GM13976 (cell line): ENCODE data around the gene NKAIN2.

Experiments
- DNase-seq: peaks from one replicate; pipeline ENCODE4 v3.0.0; 2012; ENCODE audit warnings: low spot score
- in situ Hi-C: fragments of 300-500 bp; cut with MboI; formaldehyde crosslinking; loops from one replicate; pipeline ENCODE4 v1.12.0; 2022; ENCODE audit warnings: low sequenced_read_pairs, mixed read lengths, inconsistent platforms; ENCODE audit not compliant: unreplicated experiment
- TF ChIP-seq, protein P1 (sequence below): IDR thresholded peaks from 2 replicates; pipeline ENCODE4 v1.5.1; 2012; ENCODE audit warnings: borderline replicate concordance, mild to moderate bottlenecking; ENCODE audit not compliant: insufficient read depth; ENCODE audit errors: extremely low read depth, missing control alignments, control extremely low read depth

Gene NKAIN2

DNA sequence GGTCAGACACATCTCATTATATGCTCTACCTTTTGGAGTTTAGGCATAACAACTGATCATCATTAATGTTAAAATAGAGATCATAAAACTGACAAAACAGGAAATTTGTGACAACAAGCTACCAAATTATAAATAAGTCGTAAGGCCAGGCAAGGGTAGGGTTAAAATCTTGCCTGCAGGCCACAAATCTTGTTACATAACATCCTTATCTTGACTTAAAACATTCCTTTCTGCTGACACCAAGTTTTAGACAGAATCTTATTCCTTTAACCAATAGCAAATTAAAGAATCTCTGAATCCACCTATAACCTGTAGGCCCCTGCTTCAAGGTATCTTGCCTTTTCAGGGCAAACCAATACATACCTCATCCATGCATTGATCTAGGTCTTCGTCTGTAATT lies 32.5 kb upstream of the NKAIN2 start:
- in situ Hi-C loops: no loop called here
- DNase-seq: no peak
- TF ChIP-seq, protein P1, sequence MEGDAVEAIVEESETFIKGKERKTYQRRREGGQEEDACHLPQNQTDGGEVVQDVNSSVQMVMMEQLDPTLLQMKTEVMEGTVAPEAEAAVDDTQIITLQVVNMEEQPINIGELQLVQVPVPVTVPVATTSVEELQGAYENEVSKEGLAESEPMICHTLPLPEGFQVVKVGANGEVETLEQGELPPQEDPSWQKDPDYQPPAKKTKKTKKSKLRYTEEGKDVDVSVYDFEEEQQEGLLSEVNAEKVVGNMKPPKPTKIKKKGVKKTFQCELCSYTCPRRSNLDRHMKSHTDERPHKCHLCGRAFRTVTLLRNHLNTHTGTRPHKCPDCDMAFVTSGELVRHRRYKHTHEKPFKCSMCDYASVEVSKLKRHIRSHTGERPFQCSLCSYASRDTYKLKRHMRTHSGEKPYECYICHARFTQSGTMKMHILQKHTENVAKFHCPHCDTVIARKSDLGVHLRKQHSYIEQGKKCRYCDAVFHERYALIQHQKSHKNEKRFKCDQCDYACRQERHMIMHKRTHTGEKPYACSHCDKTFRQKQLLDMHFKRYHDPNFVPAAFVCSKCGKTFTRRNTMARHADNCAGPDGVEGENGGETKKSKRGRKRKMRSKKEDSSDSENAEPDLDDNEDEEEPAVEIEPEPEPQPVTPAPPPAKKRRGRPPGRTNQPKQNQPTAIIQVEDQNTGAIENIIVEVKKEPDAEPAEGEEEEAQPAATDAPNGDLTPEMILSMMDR: no peak

DNA sequence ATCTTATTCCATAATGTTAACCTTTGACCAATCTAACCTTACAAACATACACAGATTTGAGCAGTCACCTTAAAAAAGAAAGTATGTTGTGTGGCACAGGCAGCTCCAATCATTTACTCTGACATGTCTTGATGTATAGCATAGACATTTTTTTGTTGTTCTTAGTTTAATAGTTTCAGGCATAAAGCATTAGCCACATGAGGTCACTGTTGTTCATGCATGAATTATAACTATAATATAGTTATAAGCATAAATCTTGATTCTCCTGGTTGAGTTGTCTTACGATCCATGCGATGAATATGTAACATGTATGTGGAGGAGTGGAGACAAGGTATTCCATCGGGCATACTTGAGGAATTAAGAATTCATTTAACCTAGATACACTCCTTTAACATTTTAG lies 26.1 kb upstream of the NKAIN2 start:
- DNase-seq: no peak
- in situ Hi-C loops: no loop called here
- TF ChIP-seq, protein P1: no peak

DNA sequence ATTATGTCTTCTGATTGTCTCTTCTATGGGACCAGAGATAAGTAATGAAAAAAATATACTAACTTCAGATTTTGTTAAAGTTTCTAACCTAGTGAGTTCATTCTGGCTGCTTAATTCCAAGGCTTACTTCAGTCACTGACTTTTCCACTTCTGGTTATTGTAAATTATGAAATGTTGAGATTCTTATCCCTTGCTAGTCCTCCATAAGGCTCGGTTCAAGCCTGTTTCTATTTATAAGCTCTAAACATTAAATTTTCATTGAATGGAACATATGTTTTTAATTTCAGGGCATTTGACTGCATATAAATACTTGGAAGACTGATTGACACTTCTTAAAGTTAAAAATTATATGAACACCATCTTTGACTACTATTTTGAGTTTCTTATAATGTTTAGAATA lies 23.6 kb upstream of the NKAIN2 start:
- in situ Hi-C loops: no loop called here
- TF ChIP-seq, protein P1: no peak
- no peak for DNase-seq

DNA sequence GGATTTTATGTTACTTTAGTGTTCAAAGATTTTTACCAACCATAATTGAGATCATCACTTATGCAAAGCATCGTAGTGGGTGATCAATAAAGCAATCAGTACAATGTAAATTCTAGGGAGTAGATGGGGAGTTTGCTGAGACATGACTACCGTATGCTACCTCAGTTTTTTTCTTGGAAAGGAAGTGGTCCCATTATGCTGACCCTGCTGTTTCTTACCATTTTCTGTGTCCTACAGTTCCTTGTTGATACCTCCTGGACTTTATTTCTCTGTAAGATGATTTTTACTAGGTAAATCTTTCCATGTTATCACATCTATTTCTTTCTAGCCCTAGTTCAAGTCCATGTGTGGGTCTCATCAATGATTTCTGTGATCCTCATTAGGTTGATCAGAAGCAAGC lies 19.3 kb upstream of the NKAIN2 start:
- DNase-seq: no peak
- TF ChIP-seq, protein P1: no peak
- in situ Hi-C loops: no loop called here

DNA sequence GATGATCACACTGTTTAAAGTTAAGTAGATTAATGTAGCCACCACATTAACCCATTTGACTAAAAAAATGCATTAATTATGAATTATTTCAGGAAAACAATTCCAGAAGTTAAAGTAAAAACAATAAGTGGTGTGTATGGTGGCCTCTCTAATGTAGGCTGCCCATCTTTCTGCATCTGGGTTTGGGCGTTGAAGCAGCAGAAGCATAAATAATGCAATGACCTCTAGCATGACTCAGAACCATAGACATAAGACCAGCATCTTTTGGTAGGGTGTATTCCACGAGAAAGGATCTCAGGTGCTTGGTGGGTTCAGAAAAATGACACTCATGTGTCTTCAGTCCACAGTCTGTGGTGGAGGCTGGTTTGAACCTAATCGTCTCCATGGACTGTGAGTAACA lies 18.6 kb upstream of the NKAIN2 start:
- in situ Hi-C loops: no loop called here
- TF ChIP-seq, protein P1: no peak

DNA sequence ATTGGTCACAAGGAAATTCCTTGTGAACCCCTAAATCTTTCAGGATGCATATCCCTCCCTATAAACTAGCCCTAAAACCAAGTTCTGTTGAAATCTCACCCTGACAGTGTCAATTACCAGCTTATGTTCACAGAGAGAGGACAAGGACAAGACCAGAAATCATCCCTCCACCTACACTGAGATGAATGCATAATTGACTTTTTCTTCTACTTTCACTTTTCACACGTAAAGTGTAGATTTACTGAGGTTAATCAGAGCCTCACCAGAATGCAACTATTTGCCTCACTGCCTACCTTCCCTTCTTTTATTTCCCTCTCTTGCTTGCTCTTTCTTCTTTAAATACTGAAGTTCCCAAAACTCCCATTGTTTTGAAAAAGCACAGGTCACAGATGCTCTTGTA lies 15.3 kb upstream of the NKAIN2 start:
- no peak for DNase-seq
- in situ Hi-C loops: no loop called here
- TF ChIP-seq, protein P1: no peak

More for the DNA sequence above, 18.6 kb upstream of the NKAIN2 start:
- DNase-seq: no peak

DNA sequence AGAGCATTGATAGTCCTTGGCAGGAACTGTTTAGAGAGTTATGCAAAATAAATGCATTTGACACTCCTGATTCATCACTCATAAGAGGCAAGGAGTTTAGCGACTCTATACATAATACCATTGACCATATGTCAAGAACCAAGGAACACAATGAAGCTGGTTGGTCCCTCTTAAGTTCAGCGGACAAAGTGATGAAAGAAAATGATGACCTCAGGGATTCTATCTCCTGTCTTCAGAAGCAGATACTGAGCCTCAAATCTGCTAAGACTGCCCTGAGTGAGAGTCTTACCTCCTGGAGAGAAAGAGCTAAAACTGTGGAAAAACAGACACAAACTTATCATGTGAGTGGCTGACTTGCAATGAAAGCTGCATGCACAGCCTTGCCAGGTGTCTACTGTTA lies 9.5 kb upstream of the NKAIN2 start:
- in situ Hi-C loops: no loop called here
- no peak for DNase-seq
- TF ChIP-seq, protein P1: no peak
